Fibroblast of lung (primary cell): Measurements from ENCODE around the gene EFNA5. TPM values are rescaled to one million over a fixed set of nuclear protein-coding genes. Genes with fewer than 3 reads are reported as not detected.
A peak's percentile ranks its signal among the peaks of the same experiment; 100 is the strongest.

Source experiments
- DNase-seq, 2 donors: peaks; one replicate each; pipeline versions ENCODE4 v3.0.0 to v3.0.0-alpha.2; 2010; ENCODE audit warnings: low read depth in 2 of 2
- H2AFZ ChIP-seq: 2 replicates; pipeline ENCODE4 v1.5.1; 2012; ENCODE audit warnings: low read length, control low read depth, inconsistent platforms
- H3K27ac ChIP-seq: 2 replicates; pipeline ENCODE4 v1.5.1; 2011; ENCODE audit warnings: low read length, control low read depth; ENCODE audit not compliant: insufficient read depth
- H3K27me3 ChIP-seq: 2 replicates; pipeline ENCODE4 v1.5.1; 2011; ENCODE audit warnings: mild to moderate bottlenecking, low read length; ENCODE audit not compliant: control insufficient read depth, insufficient read depth
- H3K36me3 ChIP-seq: 2 replicates; pipeline ENCODE4 v1.5.1; 2011; ENCODE audit warnings: low read length; ENCODE audit not compliant: control insufficient read depth, insufficient read depth
- H3K4me1 ChIP-seq: 2 replicates; pipeline ENCODE4 v1.5.1; 2011; ENCODE audit warnings: low read length; ENCODE audit not compliant: control insufficient read depth, insufficient read depth; ENCODE audit errors: extremely low read depth
- H3K4me2 ChIP-seq: 2 replicates; pipeline ENCODE4 v1.5.1; 2011; ENCODE audit warnings: low read length, control low read depth; ENCODE audit not compliant: insufficient read depth; ENCODE audit errors: extremely low read depth
- H3K4me3 ChIP-seq, 4 experiments: fragments of 200-600 bp in 1 of 4; sonication (generic) in 1 of 4; replicated peaks in 1 of 4; 2 replicates each; pipeline ENCODE4 v1.5.1; 2011 to 2016; ENCODE audit warnings: low read length in 4 of 4, low read depth in 3 of 4, mild to moderate bottlenecking in 3 of 4, control low read depth in 2 of 4, inconsistent platforms in 1 of 4, mixed read lengths in 1 of 4; ENCODE audit not compliant: insufficient read depth in 1 of 4; ENCODE audit errors: control extremely low read depth in 1 of 4
- H3K79me2 ChIP-seq: 2 replicates; pipeline ENCODE4 v1.5.1; 2012; ENCODE audit warnings: mild to moderate bottlenecking, low read length, inconsistent platforms; ENCODE audit not compliant: control insufficient read depth, insufficient read depth
- H3K9ac ChIP-seq: 2 replicates; pipeline ENCODE4 v1.5.1; 2011; ENCODE audit warnings: mild to moderate bottlenecking, low read length, control low read depth; ENCODE audit not compliant: insufficient read depth
- H3K9me3 ChIP-seq: 2 replicates; pipeline ENCODE4 v1.5.1; 2012; ENCODE audit warnings: low read depth, low read length; ENCODE audit not compliant: control insufficient read depth, insufficient read depth
- H4K20me1 ChIP-seq: 2 replicates; pipeline ENCODE4 v1.5.1; 2011; ENCODE audit warnings: low read length; ENCODE audit not compliant: control insufficient read depth, insufficient read depth; ENCODE audit errors: extremely low read depth
- EZH2 ChIP-seq: IDR thresholded peaks from 2 replicates; pipeline ENCODE4 v1.5.1; 2012; ENCODE audit warnings: low read length, control low read depth, mild to moderate bottlenecking; ENCODE audit errors: missing control alignments
- polyA plus RNA-seq, 2 donors: library from polyadenylated mRNA; depleted of rRNA in 1 of 2; stranded (reverse) in 1 of 2; unstranded in 1 of 2; fragments of >200 nt; gene quantifications; 2 replicates each; pipeline ENCODE4 v1.2.1, GENCODE V29; 2011 to 2012; ENCODE audit warnings: missing spikeins in 1 of 2
- total RNA-seq: library from RNA; depleted of rRNA; stranded (reverse); fragments of >200 nt; gene quantifications from 2 replicates; pipeline ENCODE4 v1.2.1, GENCODE V29; 2014
- TF ChIP-seq, protein P1 (sequence below), 2 donors: IDR thresholded peaks in 1 of 2; conservative IDR thresholded peaks in 1 of 2; 1 replicate in 1 of 2; 2 replicates in 1 of 2; pipeline ENCODE4 v1.5.1; 2011 to 2012; ENCODE audit warnings: low read length in 2 of 2, control low read depth in 1 of 2, inconsistent platforms in 1 of 2, low read depth in 1 of 2, mild to moderate bottlenecking in 1 of 2

The EFNA5 gene
- total and polyA plus RNA-seq, 2 donors (not counting 1 experiment from before 2014, with no cell fraction given) = 3.5 to 3.7 TPM

GRCh38 chr5:107618242-107618641, 52.5 kb downstream of the EFNA5 start:
- Histone ChIP-seq H4K20me1 (no peaks in the 10 kb centered on the region), H3K4me1 (no peaks in the 10 kb centered on the region), H3K9ac (no peak overlapping the region), H3K4me3 (no peak overlapping the region), H3K4me2 (no peak overlapping the region), H3K79me2 (no peaks in the 10 kb centered on the region), H3K9me3 (no peaks in the 10 kb centered on the region), H3K27ac (no peak overlapping the region), H3K27me3 (no peaks in the 10 kb centered on the region), H3K36me3 (no peaks in the 10 kb centered on the region), H2AFZ (no peak overlapping the region)
- TF ChIP-seq, protein P1, sequence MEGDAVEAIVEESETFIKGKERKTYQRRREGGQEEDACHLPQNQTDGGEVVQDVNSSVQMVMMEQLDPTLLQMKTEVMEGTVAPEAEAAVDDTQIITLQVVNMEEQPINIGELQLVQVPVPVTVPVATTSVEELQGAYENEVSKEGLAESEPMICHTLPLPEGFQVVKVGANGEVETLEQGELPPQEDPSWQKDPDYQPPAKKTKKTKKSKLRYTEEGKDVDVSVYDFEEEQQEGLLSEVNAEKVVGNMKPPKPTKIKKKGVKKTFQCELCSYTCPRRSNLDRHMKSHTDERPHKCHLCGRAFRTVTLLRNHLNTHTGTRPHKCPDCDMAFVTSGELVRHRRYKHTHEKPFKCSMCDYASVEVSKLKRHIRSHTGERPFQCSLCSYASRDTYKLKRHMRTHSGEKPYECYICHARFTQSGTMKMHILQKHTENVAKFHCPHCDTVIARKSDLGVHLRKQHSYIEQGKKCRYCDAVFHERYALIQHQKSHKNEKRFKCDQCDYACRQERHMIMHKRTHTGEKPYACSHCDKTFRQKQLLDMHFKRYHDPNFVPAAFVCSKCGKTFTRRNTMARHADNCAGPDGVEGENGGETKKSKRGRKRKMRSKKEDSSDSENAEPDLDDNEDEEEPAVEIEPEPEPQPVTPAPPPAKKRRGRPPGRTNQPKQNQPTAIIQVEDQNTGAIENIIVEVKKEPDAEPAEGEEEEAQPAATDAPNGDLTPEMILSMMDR (conservative IDR thresholded peaks at IDR 0.05 in 1 of 2, IDR thresholded peaks at IDR 0.05 in 1 of 2; ENCODE audit: low read depth in 1 of 2, low read length in 2 of 2) = no peak
- TF ChIP-seq EZH2 = no peak
- peak in 1 of 2 donors; percentile 45 for DNase-seq

GRCh38 chr5:107617052-107617451, 53.7 kb downstream of the EFNA5 start:
- Histone ChIP-seq H3K9me3 (no peaks in the 10 kb centered on the region), H2AFZ (no peak overlapping the region), H4K20me1 (no peaks in the 10 kb centered on the region), H3K36me3 (no peaks in the 10 kb centered on the region), H3K27me3 (no peaks in the 10 kb centered on the region), H3K4me3 (no peak overlapping the region), H3K9ac (no peak overlapping the region), H3K4me1 (no peaks in the 10 kb centered on the region), H3K27ac (no peak overlapping the region), H3K79me2 (no peaks in the 10 kb centered on the region), H3K4me2 (no peak overlapping the region)
- TF ChIP-seq EZH2 = no peak
- TF ChIP-seq, protein P1 (conservative IDR thresholded peaks at IDR 0.05 in 1 of 2, IDR thresholded peaks at IDR 0.05 in 1 of 2; ENCODE audit: low read depth in 1 of 2, low read length in 2 of 2) = no peak
- no peak for DNase-seq

- no peaks in the 10 kb centered on the region for H3K9me3 ChIP-seq
- no peaks in the 10 kb centered on the region for H3K79me2 ChIP-seq
- no peak overlapping the region for H3K4me3 ChIP-seq
- no peak overlapping the region for H3K27ac ChIP-seq
- no peak for DNase-seq
- no peaks in the 10 kb centered on the region for H3K36me3 ChIP-seq
- no peak overlapping the region for H3K9ac ChIP-seq
- no peak for TF ChIP-seq EZH2
- TF ChIP-seq, protein P1 (conservative IDR thresholded peaks at IDR 0.05 in 1 of 2, IDR thresholded peaks at IDR 0.05 in 1 of 2; ENCODE audit: low read depth in 1 of 2, low read length in 2 of 2) = no peak
- H3K27me3 ChIP-seq = no peaks in the 10 kb centered on the region
- no peak overlapping the region for H3K4me2 ChIP-seq
- H2AFZ ChIP-seq = no peak overlapping the region
- H4K20me1 ChIP-seq = no peaks in the 10 kb centered on the region
- no peaks in the 10 kb centered on the region for H3K4me1 ChIP-seq
Observed at GRCh38 chr5:107616213-107616612, 54.5 kb downstream of the EFNA5 start.
